GM12878 (cell line): ENCODE results near the gene PDE7B. TPM values are rescaled to one million over a fixed set of nuclear protein-coding genes. Genes with fewer than 3 reads are reported as not detected.

ENCODE experiments used
- ATAC-seq: fragments of 200-7000 bp; cut with Tn5 transposase; 3 replicates; pipeline ENCODE4 v1.9.1; 2020; ENCODE audit warnings: mild to moderate bottlenecking, moderate library complexity
- BruUV-seq: library from RNA; stranded (reverse); fragments of 400-500 nt; replicated peaks from 2 replicates; lab custom pipeline; 2021; lab: Mats Ljungman, UMichigan
- CTCF ChIA-PET: fragments of 300-600 bp; sonication (Branson Sonifier 250); formaldehyde crosslinking; extraction: SDS; loops from one replicate; lab custom pipeline; 2021; ENCODE audit warnings: inconsistent platforms; lab: Yijun Ruan, JAX
- POLR2A ChIA-PET: fragments of 350-600 bp; formaldehyde crosslinking; extraction: SDS; loops from one replicate; lab custom pipeline; 2021; ENCODE audit warnings: inconsistent platforms; lab: Charles Lee
- RAD21 ChIA-PET: fragments of 300-600 bp; sonication (Branson Sonifier 250); formaldehyde crosslinking; loops from one replicate; lab custom pipeline; 2023; ENCODE audit warnings: antibody characterized with exemption; ENCODE audit not compliant: unreplicated experiment; lab: Charles Lee
- SMC1A ChIA-PET: fragments of 300-600 bp; sonication (Branson Sonifier 250); formaldehyde crosslinking; loops from one replicate; lab custom pipeline; 2023; ENCODE audit not compliant: unreplicated experiment, uncharacterized antibody; lab: Charles Lee
- DNase-seq: peaks from one replicate; pipeline ENCODE4 v3.0.0-alpha.2; 2011; ENCODE audit warnings: low read depth, low spot score
- FAIRE-seq: peaks from 3 replicates; lab custom pipeline; 2011; peaks lifted over from hg19 to GRCh38; lab: Jason Lieb, UNC
- H2AFZ ChIP-seq: 2 replicates; pipeline ENCODE4 v1.6.0; 2011; ENCODE audit warnings: low read depth, low read length, control low read depth; ENCODE audit not compliant: control insufficient read depth
- H3K27ac ChIP-seq: 2 replicates; pipeline ENCODE4 v1.5.1; 2011; ENCODE audit warnings: control low read depth; ENCODE audit not compliant: control insufficient read depth, insufficient read depth
- H3K27me3 ChIP-seq, 2 experiments: replicated peaks in 1 of 2; 2 replicates each; pipeline versions ENCODE4 v1.6.0 to v1.6.1; 2011; ENCODE audit warnings: low read length in 1 of 2; ENCODE audit not compliant: control insufficient read depth in 2 of 2, insufficient read depth in 2 of 2
- H3K36me3 ChIP-seq, 2 experiments: 2 replicates each; pipeline ENCODE4 v1.5.1; 2011; ENCODE audit warnings: low read length in 1 of 2; ENCODE audit not compliant: control insufficient read depth in 2 of 2, insufficient read depth in 2 of 2
- H3K4me1 ChIP-seq: 2 replicates; pipeline ENCODE4 v1.6.1; 2011; ENCODE audit warnings: mild to moderate bottlenecking, low read length, moderate library complexity, mixed read lengths; ENCODE audit not compliant: control insufficient read depth, insufficient read depth
- H3K4me2 ChIP-seq: 2 replicates; pipeline ENCODE4 v1.6.0; 2011; ENCODE audit warnings: control low read depth; ENCODE audit not compliant: control insufficient read depth, insufficient read depth
- H3K4me3 ChIP-seq: fragments of 200-600 bp; sonication (generic); 2 replicates; pipeline ENCODE4 v1.5.1; 2016
- H3K79me2 ChIP-seq: 2 replicates; pipeline ENCODE4 v1.6.0; 2011; ENCODE audit warnings: low read length; ENCODE audit not compliant: control insufficient read depth, insufficient read depth
- H3K9ac ChIP-seq: 2 replicates; pipeline ENCODE4 v1.8.0; 2011; ENCODE audit warnings: low read length, control low read depth, mixed read lengths; ENCODE audit not compliant: control insufficient read depth, insufficient read depth
- H3K9me3 ChIP-seq: replicated peaks from 3 replicates; pipeline ENCODE4 v1.5.1; 2011; ENCODE audit warnings: mild to moderate bottlenecking, low read length; ENCODE audit not compliant: control insufficient read depth, insufficient read depth
- H4K20me1 ChIP-seq: 2 replicates; pipeline ENCODE4 v1.6.0; 2011; ENCODE audit not compliant: control insufficient read depth, insufficient read depth
- ATF3 ChIP-seq: IDR thresholded peaks from 2 replicates; pipeline ENCODE4 v1.6.1; 2011; ENCODE audit warnings: low read depth, mild to moderate bottlenecking, low read length, moderate library complexity, borderline replicate concordance; ENCODE audit errors: extremely low read depth
- CBFB ChIP-seq: IDR thresholded peaks from 2 replicates; pipeline ENCODE4 v1.6.1; 2016; ENCODE audit warnings: antibody characterized with exemption, low read depth
- CBX5 ChIP-seq: sonication (generic); IDR thresholded peaks from 2 replicates; pipeline ENCODE4 v1.6.1; 2016; ENCODE audit warnings: low read depth, moderate library complexity, mild to moderate bottlenecking, inconsistent platforms
- CEBPB ChIP-seq, 2 experiments: fragments of 150-350 bp in 1 of 2; IDR thresholded peaks; 2 replicates each; pipeline ENCODE4 v1.6.1; 2012 to 2014; ENCODE audit warnings: low read depth in 2 of 2, low read length in 2 of 2, borderline replicate concordance in 1 of 2, inconsistent platforms in 1 of 2
- CHD2 ChIP-seq: IDR thresholded peaks from 2 replicates; pipeline ENCODE4 v1.6.1; 2011; ENCODE audit warnings: low read depth, low read length, improper control_type of control experiment, borderline replicate concordance
- FOXM1 ChIP-seq: IDR thresholded peaks from 2 replicates; pipeline ENCODE4 v1.6.1; 2012; ENCODE audit warnings: low read depth, mild to moderate bottlenecking, inconsistent platforms, low read length, moderate library complexity
- GABPA ChIP-seq: IDR thresholded peaks from 2 replicates; pipeline ENCODE4 v1.6.1; 2014; ENCODE audit warnings: antibody characterized with exemption, low read depth, mild to moderate bottlenecking, inconsistent platforms
- HDAC2 ChIP-seq: fragments of 200-600 bp; sonication (generic); IDR thresholded peaks from 2 replicates; pipeline ENCODE4 v1.6.1; 2017
- HDGF ChIP-seq: fragments of 450-650 bp; IDR thresholded peaks from 2 replicates; pipeline ENCODE4 v1.6.1; 2016; ENCODE audit warnings: antibody characterized with exemption
- HSF1 ChIP-seq: fragments of 150-350 bp; IDR thresholded peaks from 2 replicates; pipeline ENCODE4 v1.6.1; 2014; ENCODE audit warnings: mild to moderate bottlenecking, low read depth, low read length
- MEF2B ChIP-seq: fragments of 450-650 bp; IDR thresholded peaks from 2 replicates; pipeline ENCODE4 v1.6.1; 2018; ENCODE audit warnings: mild to moderate bottlenecking, moderate library complexity; ENCODE audit not compliant: partially characterized antibody, poor library complexity, severe bottlenecking
- MTA2 ChIP-seq: fragments of 450-650 bp; IDR thresholded peaks from 2 replicates; pipeline ENCODE4 v1.6.1; 2016; ENCODE audit warnings: low read depth, mild to moderate bottlenecking, moderate library complexity
- RAD21 ChIP-seq: IDR thresholded peaks from 2 replicates; pipeline ENCODE4 v1.6.1; 2011; ENCODE audit warnings: mild to moderate bottlenecking, low read depth, low read length, moderate library complexity; ENCODE audit not compliant: insufficient read depth
- RAD51 ChIP-seq: fragments of 450-650 bp; IDR thresholded peaks from 2 replicates; pipeline ENCODE4 v1.6.1; 2016; ENCODE audit warnings: moderate library complexity, mild to moderate bottlenecking, inconsistent platforms
- RUNX3 ChIP-seq: IDR thresholded peaks from 2 replicates; pipeline ENCODE4 v1.6.1; 2012; ENCODE audit warnings: low read length, inconsistent platforms
- SPI1 ChIP-seq: IDR thresholded peaks from 2 replicates; pipeline ENCODE4 v1.6.1; 2011; ENCODE audit warnings: low read depth, mild to moderate bottlenecking, low read length, moderate library complexity, borderline replicate concordance; ENCODE audit not compliant: insufficient read depth
- USF2 ChIP-seq: IDR thresholded peaks from 2 replicates; pipeline ENCODE4 v1.6.1; 2011; ENCODE audit warnings: low read depth, low read length, improper control_type of control experiment, borderline replicate concordance
- ZBED1 ChIP-seq: IDR thresholded peaks from 2 replicates; pipeline ENCODE4 v1.6.1; 2016; ENCODE audit warnings: borderline replicate concordance
- ZNF384 ChIP-seq: IDR thresholded peaks from 2 replicates; pipeline ENCODE4 v1.6.1; 2012; ENCODE audit warnings: low read depth, mild to moderate bottlenecking, low read length, improper control_type of control experiment, borderline replicate concordance
- ZNF592 ChIP-seq: fragments of 450-650 bp; IDR thresholded peaks from 2 replicates; pipeline ENCODE4 v1.6.1; 2017; ENCODE audit warnings: mild to moderate bottlenecking, moderate library complexity
- WGBS: methylation state at CpG from one replicate; pipeline ENCODE4 v1.1.6; 2016; ENCODE audit warnings: low lambda C conversion rate; ENCODE audit not compliant: insufficient replicate concordance, insufficient coverage; ENCODE audit errors: missing lambda C conversion rate; 5-methylcytosine and 5-hydroxymethylcytosine counted together
- in situ Hi-C: fragments of 300-500 bp; cut with MboI; formaldehyde crosslinking; loops from 9 replicates; pipeline ENCODE4 v1.14.3; 2018; ENCODE audit warnings: mixed read lengths
- intact Hi-C: fragments of 100-400 bp; cut with micrococcal nuclease; formaldehyde crosslinking; loops from one replicate; pipeline ENCODE4 v1.14.2; 2022; ENCODE audit not compliant: unreplicated experiment
- polyA plus RNA-seq, 11 experiments: library from polyadenylated mRNA; depleted of rRNA in 4 of 11; unstranded in 6 of 11; stranded (reverse) in 5 of 11; fragments of >200 nt; fragmentation: Nextera tagmentation in 4 of 11; fragmentation: Illumina TruSeq in 1 of 11; extraction: Ambion mirVana in 4 of 11; extraction: Trizol in 1 of 11; gene quantifications; 1 replicate in 1 of 11; 2 replicates in 10 of 11; pipeline versions ENCODE4 v1.2.1 to v1.2.3, GENCODE V29; 2011 to 2016; ENCODE audit warnings: inconsistent platforms in 2 of 11, missing spikeins in 2 of 11, low read depth in 1 of 11
- total RNA-seq, 4 experiments: library from RNA; depleted of rRNA in 3 of 4; stranded (reverse); fragments of >200 nt in 3 of 4; fragmentation: Illumina TruSeq in 1 of 4; extraction: Trizol in 1 of 4; gene quantifications; 2 replicates each; pipeline versions ENCODE4 v1.2.1 to v1.2.3, GENCODE V29; 2013 to 2021

Gene PDE7B
- total and polyA plus RNA-seq, 10 of the 15 experiments (the other 5 are each of a cell fraction or from before 2014, with no cell fraction given): not detected

- FAIRE-seq: no peak
- BruUV-seq: no TSS peak
Measured at GRCh38 chr6:136073216-136073615, 221.7 kb downstream of the PDE7B start.

More at GRCh38 chr6:136073216-136073615, 221.7 kb downstream of the PDE7B start:
- intact Hi-C loops (no loop called here), in situ Hi-C loops (no loop called here)
- WGBS: 55% methylated on average over 5 of the region's 5 CpGs
- Histone ChIP-seq H3K27ac (no peak overlapping the region), H3K4me1 (no peaks in the 10 kb centered on the region), H4K20me1 (no peaks in the 10 kb centered on the region), H3K27me3 (no peaks in the 10 kb centered on the region; a peak in 1 of 4 replicates), H3K79me2 (no peaks in the 10 kb centered on the region), H3K9ac (no peak overlapping the region), H3K4me2 (no peak overlapping the region), H3K36me3 (no peaks in the 10 kb centered on the region), H3K4me3 (no peak overlapping the region), H2AFZ (no peak overlapping the region), H3K9me3 (no peaks in the 10 kb centered on the region)
- DNase-seq: no peak
- TF ChIP-seq RAD51 (no peak), MTA2 (no peak), ATF3 (no peak), HSF1 (no peak), USF2 (no peak), SPI1 (no peak), CEBPB (IDR thresholded peaks at IDR 0.05; ENCODE audit: borderline replicate concordance in 1 of 2, low read depth in 2 of 2, low read length in 2 of 2) (no peak), HDGF (no peak), ZBED1 (no peak), HDAC2 (no peak), ZNF384 (no peak), GABPA (no peak), RAD21 (no peak), MEF2B (no peak), CHD2 (no peak), RUNX3 (no peak), ZNF592 (no peak), CBFB (no peak), CBX5 (no peak), FOXM1 (no peak)
- CTCF ChIA-PET: no interaction called here
- SMC1A ChIA-PET: interaction anchor here (0.7 kb wide), 1 partner anchor 33 kb away, joined by 3 read pairs; no protein-coding TSS in a partner anchor
- RAD21 ChIA-PET: no interaction called here
- no peak for ATAC-seq
- POLR2A ChIA-PET: no interaction called here
